H1 (cell line): Measurements from ENCODE around the gene ZNF835. TPM values are rescaled to one million over a fixed set of nuclear protein-coding genes. Genes with fewer than 3 reads are reported as not detected.

Experiments used
- BCL11A ChIP-seq, 2 experiments: IDR thresholded peaks; one replicate each; pipeline ENCODE4 v1.6.1; 2011; ENCODE audit warnings: low read depth in 2 of 2, low read length in 2 of 2, mild to moderate bottlenecking in 2 of 2
- EZH2 ChIP-seq: fragments of 200-600 bp; sonication (generic); IDR thresholded peaks from 2 replicates; pipeline ENCODE4 v1.7.1; 2012; ENCODE audit warnings: low read depth, mild to moderate bottlenecking, moderate library complexity, low read length, inconsistent platforms; ENCODE audit not compliant: severe bottlenecking
- HDAC2 ChIP-seq, 2 experiments: fragments of 300-600 bp in 1 of 2; sonication (generic) in 1 of 2; IDR thresholded peaks; 2 replicates each; pipeline ENCODE4 v1.6.1; 2011 to 2012; ENCODE audit warnings: low read depth in 2 of 2, low read length in 2 of 2, mild to moderate bottlenecking in 2 of 2, moderate library complexity in 2 of 2, borderline replicate concordance in 1 of 2, inconsistent platforms in 1 of 2
- KDM1A ChIP-seq: fragments of 200-600, 300-600 bp; sonication (generic); IDR thresholded peaks from 2 replicates; pipeline ENCODE4 v1.7.1; 2016; ENCODE audit warnings: mild to moderate bottlenecking, low read length, borderline replicate concordance
- KDM5A ChIP-seq: fragments of 200-600 bp; IDR thresholded peaks from 2 replicates; pipeline ENCODE4 v1.7.1; 2012; ENCODE audit warnings: mild to moderate bottlenecking, low read length, inconsistent platforms, mixed read lengths
- POLR2AphosphoS5 ChIP-seq: IDR thresholded peaks from 2 replicates; pipeline ENCODE4 v1.6.1; 2011; ENCODE audit warnings: low read depth, low read length
- TEAD4 ChIP-seq: IDR thresholded peaks from 2 replicates; pipeline ENCODE4 v1.6.1; 2012; ENCODE audit warnings: low read depth, low read length, inconsistent platforms, mixed read lengths
- polyA plus RNA-seq, 7 experiments: library from polyadenylated mRNA; depleted of rRNA in 3 of 7; stranded (reverse) in 5 of 7; unstranded in 2 of 7; fragments of >200 nt in 5 of 7; fragments of 200-250 nt in 2 of 7; gene quantifications; 1 replicate in 5 of 7; 2 replicates in 1 of 7; 4 replicates in 1 of 7; pipeline versions ENCODE4 v1.2.1 to v1.2.3, GENCODE V29; 2011 to 2013; ENCODE audit warnings: missing spikeins in 2 of 7, mixed read lengths in 2 of 7
- total RNA-seq: library from RNA; stranded (reverse); fragmentation: NEBNext Ultra II Directional; extraction: Animal tissue kit (Norgen Biotek cat#: 25700); gene quantifications from 2 replicates; pipeline ENCODE4 v1.2.1, GENCODE V29; 2021
- TF ChIP-seq, protein P1 (sequence below): fragments of 300-600 bp; sonication (generic); IDR thresholded peaks from 2 replicates; pipeline ENCODE4 v1.7.1; 2012; ENCODE audit warnings: low read length, moderate library complexity, mild to moderate bottlenecking, inconsistent platforms; ENCODE audit not compliant: insufficient replicate concordance

ZNF835 gene
- total and polyA plus RNA-seq, 2 of the 8 experiments (the other 6 are each of a cell fraction or from before 2014, with no cell fraction given), result 0.02 to 1.8 TPM

DNA sequence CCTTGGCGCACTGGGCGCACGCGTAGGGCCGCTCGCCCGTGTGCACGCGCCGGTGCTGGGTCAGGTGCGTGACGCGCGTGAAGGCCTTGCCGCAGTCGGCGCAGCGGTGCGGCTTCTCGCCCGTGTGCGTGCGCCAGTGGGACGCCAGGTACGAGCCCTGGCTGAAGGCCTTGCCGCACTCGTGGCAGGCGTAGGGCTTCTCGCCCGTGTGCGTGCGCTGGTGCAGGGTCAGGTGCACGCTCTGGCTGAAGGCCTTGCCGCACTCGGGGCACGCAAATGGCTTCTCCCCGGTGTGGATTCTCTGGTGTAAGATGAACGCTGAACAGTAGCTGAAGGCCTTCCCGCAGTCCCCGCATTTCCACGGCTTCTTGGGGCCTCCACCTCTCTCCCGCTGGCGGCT is 7.0 kb downstream of the ZNF835 start (continued):
- TF ChIP-seq, protein P1, sequence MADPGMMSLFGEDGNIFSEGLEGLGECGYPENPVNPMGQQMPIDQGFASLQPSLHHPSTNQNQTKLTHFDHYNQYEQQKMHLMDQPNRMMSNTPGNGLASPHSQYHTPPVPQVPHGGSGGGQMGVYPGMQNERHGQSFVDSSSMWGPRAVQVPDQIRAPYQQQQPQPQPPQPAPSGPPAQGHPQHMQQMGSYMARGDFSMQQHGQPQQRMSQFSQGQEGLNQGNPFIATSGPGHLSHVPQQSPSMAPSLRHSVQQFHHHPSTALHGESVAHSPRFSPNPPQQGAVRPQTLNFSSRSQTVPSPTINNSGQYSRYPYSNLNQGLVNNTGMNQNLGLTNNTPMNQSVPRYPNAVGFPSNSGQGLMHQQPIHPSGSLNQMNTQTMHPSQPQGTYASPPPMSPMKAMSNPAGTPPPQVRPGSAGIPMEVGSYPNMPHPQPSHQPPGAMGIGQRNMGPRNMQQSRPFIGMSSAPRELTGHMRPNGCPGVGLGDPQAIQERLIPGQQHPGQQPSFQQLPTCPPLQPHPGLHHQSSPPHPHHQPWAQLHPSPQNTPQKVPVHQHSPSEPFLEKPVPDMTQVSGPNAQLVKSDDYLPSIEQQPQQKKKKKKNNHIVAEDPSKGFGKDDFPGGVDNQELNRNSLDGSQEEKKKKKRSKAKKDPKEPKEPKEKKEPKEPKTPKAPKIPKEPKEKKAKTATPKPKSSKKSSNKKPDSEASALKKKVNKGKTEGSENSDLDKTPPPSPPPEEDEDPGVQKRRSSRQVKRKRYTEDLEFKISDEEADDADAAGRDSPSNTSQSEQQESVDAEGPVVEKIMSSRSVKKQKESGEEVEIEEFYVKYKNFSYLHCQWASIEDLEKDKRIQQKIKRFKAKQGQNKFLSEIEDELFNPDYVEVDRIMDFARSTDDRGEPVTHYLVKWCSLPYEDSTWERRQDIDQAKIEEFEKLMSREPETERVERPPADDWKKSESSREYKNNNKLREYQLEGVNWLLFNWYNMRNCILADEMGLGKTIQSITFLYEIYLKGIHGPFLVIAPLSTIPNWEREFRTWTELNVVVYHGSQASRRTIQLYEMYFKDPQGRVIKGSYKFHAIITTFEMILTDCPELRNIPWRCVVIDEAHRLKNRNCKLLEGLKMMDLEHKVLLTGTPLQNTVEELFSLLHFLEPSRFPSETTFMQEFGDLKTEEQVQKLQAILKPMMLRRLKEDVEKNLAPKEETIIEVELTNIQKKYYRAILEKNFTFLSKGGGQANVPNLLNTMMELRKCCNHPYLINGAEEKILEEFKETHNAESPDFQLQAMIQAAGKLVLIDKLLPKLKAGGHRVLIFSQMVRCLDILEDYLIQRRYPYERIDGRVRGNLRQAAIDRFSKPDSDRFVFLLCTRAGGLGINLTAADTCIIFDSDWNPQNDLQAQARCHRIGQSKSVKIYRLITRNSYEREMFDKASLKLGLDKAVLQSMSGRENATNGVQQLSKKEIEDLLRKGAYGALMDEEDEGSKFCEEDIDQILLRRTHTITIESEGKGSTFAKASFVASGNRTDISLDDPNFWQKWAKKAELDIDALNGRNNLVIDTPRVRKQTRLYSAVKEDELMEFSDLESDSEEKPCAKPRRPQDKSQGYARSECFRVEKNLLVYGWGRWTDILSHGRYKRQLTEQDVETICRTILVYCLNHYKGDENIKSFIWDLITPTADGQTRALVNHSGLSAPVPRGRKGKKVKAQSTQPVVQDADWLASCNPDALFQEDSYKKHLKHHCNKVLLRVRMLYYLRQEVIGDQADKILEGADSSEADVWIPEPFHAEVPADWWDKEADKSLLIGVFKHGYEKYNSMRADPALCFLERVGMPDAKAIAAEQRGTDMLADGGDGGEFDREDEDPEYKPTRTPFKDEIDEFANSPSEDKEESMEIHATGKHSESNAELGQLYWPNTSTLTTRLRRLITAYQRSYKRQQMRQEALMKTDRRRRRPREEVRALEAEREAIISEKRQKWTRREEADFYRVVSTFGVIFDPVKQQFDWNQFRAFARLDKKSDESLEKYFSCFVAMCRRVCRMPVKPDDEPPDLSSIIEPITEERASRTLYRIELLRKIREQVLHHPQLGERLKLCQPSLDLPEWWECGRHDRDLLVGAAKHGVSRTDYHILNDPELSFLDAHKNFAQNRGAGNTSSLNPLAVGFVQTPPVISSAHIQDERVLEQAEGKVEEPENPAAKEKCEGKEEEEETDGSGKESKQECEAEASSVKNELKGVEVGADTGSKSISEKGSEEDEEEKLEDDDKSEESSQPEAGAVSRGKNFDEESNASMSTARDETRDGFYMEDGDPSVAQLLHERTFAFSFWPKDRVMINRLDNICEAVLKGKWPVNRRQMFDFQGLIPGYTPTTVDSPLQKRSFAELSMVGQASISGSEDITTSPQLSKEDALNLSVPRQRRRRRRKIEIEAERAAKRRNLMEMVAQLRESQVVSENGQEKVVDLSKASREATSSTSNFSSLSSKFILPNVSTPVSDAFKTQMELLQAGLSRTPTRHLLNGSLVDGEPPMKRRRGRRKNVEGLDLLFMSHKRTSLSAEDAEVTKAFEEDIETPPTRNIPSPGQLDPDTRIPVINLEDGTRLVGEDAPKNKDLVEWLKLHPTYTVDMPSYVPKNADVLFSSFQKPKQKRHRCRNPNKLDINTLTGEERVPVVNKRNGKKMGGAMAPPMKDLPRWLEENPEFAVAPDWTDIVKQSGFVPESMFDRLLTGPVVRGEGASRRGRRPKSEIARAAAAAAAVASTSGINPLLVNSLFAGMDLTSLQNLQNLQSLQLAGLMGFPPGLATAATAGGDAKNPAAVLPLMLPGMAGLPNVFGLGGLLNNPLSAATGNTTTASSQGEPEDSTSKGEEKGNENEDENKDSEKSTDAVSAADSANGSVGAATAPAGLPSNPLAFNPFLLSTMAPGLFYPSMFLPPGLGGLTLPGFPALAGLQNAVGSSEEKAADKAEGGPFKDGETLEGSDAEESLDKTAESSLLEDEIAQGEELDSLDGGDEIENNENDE, result no peak
- TF ChIP-seq EZH2 (no peak), HDAC2 (IDR thresholded peaks at IDR 0.05; ENCODE audit: borderline replicate concordance in 1 of 2, low read depth in 2 of 2, low read length in 2 of 2) (no peak), KDM1A (no peak), TEAD4 (no peak), POLR2AphosphoS5 (no peak), KDM5A (no peak), BCL11A (IDR thresholded peaks at IDR 0.05; ENCODE audit: low read depth in 2 of 2, low read length in 2 of 2) (no peak)
